Panc1 (cell line): ENCODE data around the gene THSD8. TPM values are rescaled to one million over a fixed set of nuclear protein-coding genes. Genes with fewer than 3 reads are reported as not detected.

Experiments
- ATAC-seq: fragments of 200-7000 bp; cut with Tn5 transposase; 2 replicates; pipeline ENCODE4 v1.9.1; 2020; ENCODE audit warnings: mild to moderate bottlenecking, moderate library complexity
- BruUV-seq: library from RNA; stranded (reverse); fragments of 400-500 nt; replicated peaks from 2 replicates; lab custom pipeline; 2021; lab: Mats Ljungman, UMichigan
- CTCF ChIA-PET: fragments of 300-600 bp; sonication (Branson Sonifier 250); formaldehyde crosslinking; loops from one replicate; lab custom pipeline; 2022; ENCODE audit warnings: antibody characterized with exemption; lab: Charles Lee
- POLR2A ChIA-PET: fragments of 300-600 bp; sonication (Branson Sonifier 250); formaldehyde crosslinking; loops from one replicate; lab custom pipeline; 2022; ENCODE audit warnings: antibody characterized with exemption; lab: Charles Lee
- DNase-seq: peaks from one replicate; pipeline ENCODE4 v3.0.0-alpha.2; 2010; ENCODE audit warnings: low read depth, low spot score
- H3K27ac ChIP-seq: 2 replicates; pipeline ENCODE4 v1.5.1; 2011; ENCODE audit warnings: mild to moderate bottlenecking, low read length, inconsistent platforms
- H3K27me3 ChIP-seq: fragments of 200-500 bp; sonication (Bioruptor generic); 2 replicates; pipeline ENCODE4 v1.6.0; 2014; ENCODE audit warnings: low read length, inconsistent platforms; ENCODE audit not compliant: control insufficient read depth, insufficient read depth
- H3K36me3 ChIP-seq: fragments of 200-500 bp; sonication (Bioruptor generic); 2 replicates; pipeline ENCODE4 v1.5.1; 2014; ENCODE audit warnings: inconsistent platforms, mild to moderate bottlenecking, low read length, moderate library complexity; ENCODE audit not compliant: control insufficient read depth, insufficient read depth
- H3K4me1 ChIP-seq: 2 replicates; pipeline ENCODE4 v1.5.1; 2011; ENCODE audit warnings: inconsistent platforms, mild to moderate bottlenecking, low read length, moderate library complexity; ENCODE audit not compliant: control insufficient read depth, insufficient read depth
- H3K4me3 ChIP-seq, 2 experiments: 2 replicates each; pipeline ENCODE4 v1.5.1; 2011 to 2012; ENCODE audit warnings: low read depth in 2 of 2, low read length in 2 of 2, mild to moderate bottlenecking in 2 of 2, inconsistent platforms in 1 of 2, moderate library complexity in 1 of 2
- H3K9me3 ChIP-seq: fragments of 200-500 bp; sonication (Bioruptor generic); 2 replicates; pipeline ENCODE4 v1.5.1; 2014; ENCODE audit warnings: low read depth, mild to moderate bottlenecking, inconsistent platforms, low read length, moderate library complexity; ENCODE audit not compliant: control insufficient read depth, insufficient read depth
- POLR2AphosphoS5 ChIP-seq: IDR thresholded peaks from 2 replicates; pipeline ENCODE4 v1.6.1; 2012; ENCODE audit warnings: mild to moderate bottlenecking, low read depth, low read length, moderate library complexity
- SIN3A ChIP-seq: IDR thresholded peaks from 2 replicates; pipeline ENCODE4 v1.6.1; 2012; ENCODE audit warnings: low read depth, mild to moderate bottlenecking, low read length, moderate library complexity, borderline replicate concordance; ENCODE audit not compliant: insufficient read depth
- TCF7L2 ChIP-seq: IDR thresholded peaks from 2 replicates; pipeline ENCODE4 v1.6.1; 2011; ENCODE audit warnings: mild to moderate bottlenecking, low read depth, low read length, inconsistent platforms
- in situ Hi-C: cut with HindIII; loops from 2 replicates; pipeline ENCODE4 v1.10.0; 2016; ENCODE audit warnings: low sequenced_read_pairs, low pct_unique_long_range_greater_than_20kb
- intact Hi-C: fragments of 100-400 bp; cut with micrococcal nuclease; formaldehyde crosslinking; loops from one replicate; pipeline ENCODE4 v1.10.0; 2022; ENCODE audit not compliant: unreplicated experiment
- total RNA-seq: library from RNA; stranded (reverse); gene quantifications from one replicate; pipeline ENCODE4 v1.2.1, GENCODE V29; 2021; ENCODE audit not compliant: unreplicated experiment
- TF ChIP-seq, protein P1 (sequence below): fragments of 450-650 bp; IDR thresholded peaks from 2 replicates; pipeline ENCODE4 v1.5.1; 2017; ENCODE audit warnings: mild to moderate bottlenecking
- TF ChIP-seq, protein P2 (sequence below), 2 experiments: IDR thresholded peaks; 2 replicates each; pipeline ENCODE4 v1.6.1; 2011 to 2012; ENCODE audit warnings: low read depth in 2 of 2, control low read depth in 1 of 2, low read length in 1 of 2, mild to moderate bottlenecking in 1 of 2, moderate library complexity in 1 of 2; ENCODE audit not compliant: insufficient read depth in 1 of 2

Gene THSD8
- total RNA-seq, 1 experiment from 2014 or later = 24.8 TPM

DNA sequence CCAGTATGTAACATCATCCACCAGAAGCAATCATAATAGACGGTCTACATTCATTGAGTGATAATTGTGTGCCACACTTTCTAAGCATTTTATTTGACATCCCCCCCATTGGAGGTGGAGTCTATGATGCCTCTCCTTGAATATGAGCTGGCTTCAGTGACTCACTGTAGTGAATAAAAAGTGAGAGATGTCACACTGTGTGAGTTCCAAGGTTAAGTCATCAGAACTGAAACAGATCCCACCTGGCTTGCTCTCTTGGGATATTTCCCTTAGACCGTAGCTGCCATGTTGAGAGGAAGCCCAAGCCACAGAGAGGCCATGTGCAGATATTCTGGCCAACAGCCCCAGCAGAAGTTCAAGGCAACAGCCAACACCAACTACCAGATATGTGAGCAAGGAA is 19.9 kb downstream of the THSD8 start:
- in situ Hi-C loops = no loop called here
- no TSS peak for BruUV-seq
- CTCF ChIA-PET = no interaction called here
- Histone ChIP-seq H3K36me3 (no peaks in the 10 kb centered on the region), H3K4me1 (no peaks in the 10 kb centered on the region), H3K27me3 (no peaks in the 10 kb centered on the region), H3K27ac (no peak overlapping the region), H3K9me3 (no peaks in the 10 kb centered on the region), H3K4me3 (no peak overlapping the region)
- POLR2A ChIA-PET = interaction anchor here (0.7 kb wide), 1 partner anchor 336 kb away, joined by 6 read pairs; no protein-coding TSS in a partner anchor
- DNase-seq = no peak
- TF ChIP-seq, protein P1, sequence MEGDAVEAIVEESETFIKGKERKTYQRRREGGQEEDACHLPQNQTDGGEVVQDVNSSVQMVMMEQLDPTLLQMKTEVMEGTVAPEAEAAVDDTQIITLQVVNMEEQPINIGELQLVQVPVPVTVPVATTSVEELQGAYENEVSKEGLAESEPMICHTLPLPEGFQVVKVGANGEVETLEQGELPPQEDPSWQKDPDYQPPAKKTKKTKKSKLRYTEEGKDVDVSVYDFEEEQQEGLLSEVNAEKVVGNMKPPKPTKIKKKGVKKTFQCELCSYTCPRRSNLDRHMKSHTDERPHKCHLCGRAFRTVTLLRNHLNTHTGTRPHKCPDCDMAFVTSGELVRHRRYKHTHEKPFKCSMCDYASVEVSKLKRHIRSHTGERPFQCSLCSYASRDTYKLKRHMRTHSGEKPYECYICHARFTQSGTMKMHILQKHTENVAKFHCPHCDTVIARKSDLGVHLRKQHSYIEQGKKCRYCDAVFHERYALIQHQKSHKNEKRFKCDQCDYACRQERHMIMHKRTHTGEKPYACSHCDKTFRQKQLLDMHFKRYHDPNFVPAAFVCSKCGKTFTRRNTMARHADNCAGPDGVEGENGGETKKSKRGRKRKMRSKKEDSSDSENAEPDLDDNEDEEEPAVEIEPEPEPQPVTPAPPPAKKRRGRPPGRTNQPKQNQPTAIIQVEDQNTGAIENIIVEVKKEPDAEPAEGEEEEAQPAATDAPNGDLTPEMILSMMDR = no peak
- TF ChIP-seq, protein P2, sequence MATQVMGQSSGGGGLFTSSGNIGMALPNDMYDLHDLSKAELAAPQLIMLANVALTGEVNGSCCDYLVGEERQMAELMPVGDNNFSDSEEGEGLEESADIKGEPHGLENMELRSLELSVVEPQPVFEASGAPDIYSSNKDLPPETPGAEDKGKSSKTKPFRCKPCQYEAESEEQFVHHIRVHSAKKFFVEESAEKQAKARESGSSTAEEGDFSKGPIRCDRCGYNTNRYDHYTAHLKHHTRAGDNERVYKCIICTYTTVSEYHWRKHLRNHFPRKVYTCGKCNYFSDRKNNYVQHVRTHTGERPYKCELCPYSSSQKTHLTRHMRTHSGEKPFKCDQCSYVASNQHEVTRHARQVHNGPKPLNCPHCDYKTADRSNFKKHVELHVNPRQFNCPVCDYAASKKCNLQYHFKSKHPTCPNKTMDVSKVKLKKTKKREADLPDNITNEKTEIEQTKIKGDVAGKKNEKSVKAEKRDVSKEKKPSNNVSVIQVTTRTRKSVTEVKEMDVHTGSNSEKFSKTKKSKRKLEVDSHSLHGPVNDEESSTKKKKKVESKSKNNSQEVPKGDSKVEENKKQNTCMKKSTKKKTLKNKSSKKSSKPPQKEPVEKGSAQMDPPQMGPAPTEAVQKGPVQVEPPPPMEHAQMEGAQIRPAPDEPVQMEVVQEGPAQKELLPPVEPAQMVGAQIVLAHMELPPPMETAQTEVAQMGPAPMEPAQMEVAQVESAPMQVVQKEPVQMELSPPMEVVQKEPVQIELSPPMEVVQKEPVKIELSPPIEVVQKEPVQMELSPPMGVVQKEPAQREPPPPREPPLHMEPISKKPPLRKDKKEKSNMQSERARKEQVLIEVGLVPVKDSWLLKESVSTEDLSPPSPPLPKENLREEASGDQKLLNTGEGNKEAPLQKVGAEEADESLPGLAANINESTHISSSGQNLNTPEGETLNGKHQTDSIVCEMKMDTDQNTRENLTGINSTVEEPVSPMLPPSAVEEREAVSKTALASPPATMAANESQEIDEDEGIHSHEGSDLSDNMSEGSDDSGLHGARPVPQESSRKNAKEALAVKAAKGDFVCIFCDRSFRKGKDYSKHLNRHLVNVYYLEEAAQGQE (IDR thresholded peaks at IDR 0.05; ENCODE audit: insufficient read depth in 1 of 2, low read depth in 2 of 2, low read length in 1 of 2) = no peak
- no peak for TF ChIP-seq SIN3A
- no peak for TF ChIP-seq POLR2AphosphoS5
- TF ChIP-seq TCF7L2 = no peak
- ATAC-seq = no peak; the same call in 1 of the 2 replicates
- intact Hi-C loops = no loop called here

GRCh38 chr19:12825254-12826131 is 23.6 kb downstream of the THSD8 start:
- ATAC-seq (no peak), DNase-seq (no peak)
- Histone ChIP-seq H3K27ac (no peak overlapping the region), H3K36me3 (no peaks in the 10 kb centered on the region), H3K4me3 (no peak overlapping the region), H3K9me3 (no peaks in the 10 kb centered on the region), H3K4me1 (no peaks in the 10 kb centered on the region), H3K27me3 (no peaks in the 10 kb centered on the region)
- BruUV-seq = no TSS peak
- in situ Hi-C loops (no loop called here), intact Hi-C loops (no loop called here)
- CTCF ChIA-PET = interaction anchor here (0.5 to 0.7 kb wide), 2 partner anchors 50 to 165 kb away, joined by 4 to 10 read pairs; no protein-coding TSS in a partner anchor
- POLR2A ChIA-PET = no interaction called here
- TF ChIP-seq TCF7L2 = no peak
- TF ChIP-seq, protein P2 (IDR thresholded peaks at IDR 0.05; ENCODE audit: insufficient read depth in 1 of 2, low read depth in 2 of 2, low read length in 1 of 2) = no peak
- no peak for TF ChIP-seq POLR2AphosphoS5
- TF ChIP-seq, protein P1 = no peak; the same call in 1 of the 2 replicates
- no peak for TF ChIP-seq SIN3A
